Stimulated activated CD4-positive, alpha-beta T cell treated with anti-CD3 and anti-CD28 coated beads, Interleukin-1b, Interleukin-23, amount 100 ng/mL, for 24 hours (primary cell): Measurements from ENCODE around the gene MZB1.

Source experiments
- DNase-seq, 4 experiments: peaks; one replicate each; pipeline ENCODE4 v3.0.0-alpha.2; 2020; ENCODE audit warnings: low read depth in 4 of 4, low spot score in 1 of 4

Gene MZB1

GRCh38 chr5:139340051-139340450 lies 49.7 kb downstream of the MZB1 start:
- DNase-seq = no peak
